Memory B cell (primary cell): ENCODE measurements around the gene LIFR.

Source experiments
- ATAC-seq: fragments of 150-1000 bp; cut with Tn5 transposase; 2 replicates; pipeline ENCODE4 v1.10.0; 2021; ENCODE audit warnings: low read depth, mild to moderate bottlenecking, moderate library complexity
- DNase-seq, 2 donors: peaks; one replicate each; pipeline ENCODE4 v3.0.0; 2022; ENCODE audit warnings: low spot score in 2 of 2
- H3K27ac Mint-ChIP-seq: one replicate; pipeline ENCODE4 v1.8.0; 2022; ENCODE audit warnings: mild to moderate bottlenecking, moderate library complexity, mixed read lengths
- H3K27me3 Mint-ChIP-seq: one replicate; pipeline ENCODE4 v1.8.0; 2022; ENCODE audit warnings: mixed read lengths
- H3K36me3 Mint-ChIP-seq: one replicate; pipeline ENCODE4 v1.8.0; 2022; ENCODE audit warnings: mild to moderate bottlenecking, mixed read lengths
- H3K4me1 Mint-ChIP-seq: one replicate; pipeline ENCODE4 v1.8.0; 2022; ENCODE audit warnings: mixed read lengths
- H3K4me3 Mint-ChIP-seq: one replicate; pipeline ENCODE4 v1.8.0; 2022; ENCODE audit warnings: mild to moderate bottlenecking, moderate library complexity, mixed read lengths
- H3K9me3 Mint-ChIP-seq: one replicate; pipeline ENCODE4 v1.8.0; 2022; ENCODE audit warnings: mixed read lengths

LIFR gene

DNA sequence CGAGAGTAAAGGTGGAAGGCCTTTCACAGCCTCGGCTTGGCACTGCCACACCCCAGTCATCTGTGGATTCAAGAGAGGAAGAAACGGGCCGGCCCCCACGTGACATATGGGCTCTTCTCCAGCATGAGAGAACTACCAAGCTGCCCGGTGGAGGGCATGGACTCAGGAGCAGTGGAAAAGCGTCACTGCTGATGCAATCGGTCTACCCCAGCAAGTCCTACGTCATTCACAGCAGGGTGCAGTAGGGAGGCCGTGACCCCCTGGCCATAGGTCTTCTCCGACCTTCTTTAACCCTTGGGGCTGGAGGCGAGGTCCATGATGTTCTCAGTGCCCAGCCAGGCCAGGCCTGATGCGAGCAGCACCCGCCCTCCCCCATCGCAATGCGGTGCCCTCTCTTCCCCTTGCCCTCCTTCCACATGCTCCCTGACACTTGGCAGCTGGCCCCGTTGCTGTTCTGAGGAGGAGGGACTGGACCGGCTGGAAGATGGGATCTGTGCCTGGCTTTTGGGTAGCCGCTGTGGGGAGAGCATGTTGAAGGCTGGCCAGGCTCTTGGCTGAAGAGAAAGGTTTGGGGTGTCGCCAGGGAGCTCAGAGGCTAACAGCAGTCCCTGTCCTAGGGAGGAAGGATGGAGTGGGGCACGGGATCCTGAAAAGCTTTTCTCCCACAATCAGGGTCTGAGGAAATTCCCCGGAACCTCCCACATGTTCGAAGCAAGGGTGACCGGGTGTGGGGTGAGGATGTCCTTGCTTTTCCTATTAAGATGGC lies 89.8 kb downstream of the LIFR start:
- no peak for DNase-seq
- Mint-ChIP-seq H3K27ac (no peak overlapping the region), H3K4me3 (no peak overlapping the region), H3K9me3 (no peaks in the 10 kb centered on the region), H3K4me1 (no peaks in the 10 kb centered on the region), H3K27me3 (peaks cover 16% of the 10 kb centered on the region), H3K36me3 (no peaks in the 10 kb centered on the region)
- no peak for ATAC-seq

DNA sequence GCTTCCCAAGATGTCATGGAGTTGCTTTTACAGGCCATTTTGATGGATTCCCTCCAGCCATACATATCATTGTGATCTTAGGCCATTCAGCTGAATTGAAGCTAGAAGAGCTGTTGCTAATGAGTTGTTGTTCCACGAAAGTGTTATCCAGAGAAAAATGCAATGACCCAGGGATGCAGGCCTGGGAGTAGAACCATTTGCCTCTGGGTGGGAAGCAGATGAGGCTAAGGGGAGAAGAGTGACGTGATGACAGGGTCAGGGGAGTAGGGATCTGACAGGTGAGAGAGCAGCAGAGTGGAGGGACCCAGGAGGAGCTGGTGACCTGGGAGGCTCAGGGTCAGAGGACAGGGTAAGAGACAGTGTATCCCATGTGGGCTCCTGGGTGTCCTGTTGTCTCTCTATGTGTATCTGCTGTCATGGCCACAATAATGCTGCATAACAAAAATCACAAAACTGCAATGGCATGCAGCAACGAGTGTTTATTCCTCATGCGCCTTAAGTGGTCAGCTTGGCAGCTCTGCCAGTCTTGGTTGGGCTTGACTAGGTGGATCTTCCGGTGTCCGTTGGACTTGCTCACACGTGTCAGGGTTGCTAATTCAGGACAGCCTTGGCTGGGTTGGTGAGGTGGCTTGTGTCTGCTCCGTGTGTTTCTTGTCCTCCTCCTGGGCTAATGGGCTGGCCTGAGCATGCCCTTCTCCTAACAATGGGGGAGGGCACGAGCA lies 90.6 kb downstream of the LIFR start:
- H3K27me3 Mint-ChIP-seq: peaks cover 18% of the 10 kb centered on the region
- H3K4me3 Mint-ChIP-seq: no peak overlapping the region
- H3K9me3 Mint-ChIP-seq: no peaks in the 10 kb centered on the region
- H3K27ac Mint-ChIP-seq: no peak overlapping the region
- ATAC-seq (no peak), DNase-seq (no peak)
- H3K4me1 Mint-ChIP-seq: no peaks in the 10 kb centered on the region
- H3K36me3 Mint-ChIP-seq: no peaks in the 10 kb centered on the region

- ATAC-seq (no peak), DNase-seq (no peak)
- H3K27me3 Mint-ChIP-seq: peaks cover 18% of the 10 kb centered on the region
- no peaks in the 10 kb centered on the region for H3K9me3 Mint-ChIP-seq
- H3K36me3 Mint-ChIP-seq: no peaks in the 10 kb centered on the region
- no peak overlapping the region for H3K27ac Mint-ChIP-seq
- no peaks in the 10 kb centered on the region for H3K4me1 Mint-ChIP-seq
- no peak overlapping the region for H3K4me3 Mint-ChIP-seq
Observed at GRCh38 chr5:38465061-38465460, 91.4 kb downstream of the LIFR start.

GRCh38 chr5:38463634-38464521 lies 92.6 kb downstream of the LIFR start:
- Mint-ChIP-seq H3K27ac (no peak overlapping the region), H3K36me3 (no peaks in the 10 kb centered on the region), H3K4me1 (no peaks in the 10 kb centered on the region), H3K4me3 (no peak overlapping the region), H3K27me3 (peaks cover 19% of the 10 kb centered on the region), H3K9me3 (no peaks in the 10 kb centered on the region)
- ATAC-seq (no peak), DNase-seq (no peak)

DNA sequence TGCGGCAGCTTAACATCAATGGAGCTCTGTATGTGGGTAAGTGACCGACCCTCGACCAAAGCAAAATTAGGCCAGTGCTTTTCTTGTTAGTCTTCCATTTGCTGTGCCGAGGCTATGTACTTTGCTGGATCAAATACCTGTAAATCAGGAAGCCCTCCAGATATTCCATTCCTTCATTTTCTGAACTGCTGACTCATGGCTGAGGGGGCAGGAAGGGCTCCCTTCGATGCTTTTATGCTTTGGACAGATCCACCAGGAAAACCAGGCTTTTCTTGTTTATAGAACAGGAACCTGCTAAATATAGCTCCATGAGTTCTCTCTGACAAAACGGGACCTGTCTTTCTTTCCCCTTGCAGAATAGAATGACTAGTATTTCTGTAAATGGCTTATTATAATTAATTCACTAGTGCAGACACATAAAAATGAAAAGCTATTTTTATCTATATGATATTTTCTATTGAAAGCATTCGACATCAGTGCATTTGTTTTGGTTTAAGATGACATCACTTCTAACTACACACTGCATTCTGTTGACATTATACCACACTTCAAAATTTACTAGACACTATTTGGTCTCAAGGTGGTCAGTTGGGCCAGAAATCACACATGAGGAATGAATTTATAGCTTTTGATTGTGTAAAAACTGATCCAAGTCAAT lies 93.3 kb downstream of the LIFR start:
- Mint-ChIP-seq H3K9me3 (no peaks in the 10 kb centered on the region), H3K4me3 (no peak overlapping the region), H3K36me3 (no peaks in the 10 kb centered on the region)

DNA sequence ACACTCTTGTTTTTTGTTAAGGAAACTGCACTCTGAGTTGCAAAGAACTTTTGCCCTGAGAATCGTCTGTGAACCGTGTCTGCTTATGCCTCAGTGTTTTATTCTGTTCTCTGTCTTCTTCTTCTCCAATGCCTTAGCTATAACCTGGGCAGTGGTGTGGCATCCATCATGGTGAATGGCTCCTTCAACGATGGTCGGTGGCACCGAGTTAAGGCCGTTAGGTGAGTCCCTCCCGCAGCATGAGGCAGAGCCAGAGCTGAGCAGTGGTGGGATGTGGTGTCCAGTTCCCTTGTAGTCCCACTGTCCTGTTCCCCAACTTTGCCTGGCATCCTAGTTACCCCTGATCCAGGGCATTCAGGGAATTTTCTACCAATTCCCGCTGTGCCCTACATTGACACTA lies 98.3 kb downstream of the LIFR start:
- Mint-ChIP-seq H3K4me3 (no peak overlapping the region), H3K4me1 (peaks cover 7% of the 10 kb centered on the region), H3K9me3 (peaks cover 3% of the 10 kb centered on the region), H3K27me3 (peaks cover 20% of the 10 kb centered on the region), H3K36me3 (no peaks in the 10 kb centered on the region), H3K27ac (no peak overlapping the region)
- no peak for ATAC-seq
- DNase-seq: no peak

More for the DNA sequence above, 93.3 kb downstream of the LIFR start:
- no peak overlapping the region for H3K27ac Mint-ChIP-seq
- no peaks in the 10 kb centered on the region for H3K4me1 Mint-ChIP-seq
- no peak for ATAC-seq
- no peak for DNase-seq
- H3K27me3 Mint-ChIP-seq: peaks cover 20% of the 10 kb centered on the region

DNA sequence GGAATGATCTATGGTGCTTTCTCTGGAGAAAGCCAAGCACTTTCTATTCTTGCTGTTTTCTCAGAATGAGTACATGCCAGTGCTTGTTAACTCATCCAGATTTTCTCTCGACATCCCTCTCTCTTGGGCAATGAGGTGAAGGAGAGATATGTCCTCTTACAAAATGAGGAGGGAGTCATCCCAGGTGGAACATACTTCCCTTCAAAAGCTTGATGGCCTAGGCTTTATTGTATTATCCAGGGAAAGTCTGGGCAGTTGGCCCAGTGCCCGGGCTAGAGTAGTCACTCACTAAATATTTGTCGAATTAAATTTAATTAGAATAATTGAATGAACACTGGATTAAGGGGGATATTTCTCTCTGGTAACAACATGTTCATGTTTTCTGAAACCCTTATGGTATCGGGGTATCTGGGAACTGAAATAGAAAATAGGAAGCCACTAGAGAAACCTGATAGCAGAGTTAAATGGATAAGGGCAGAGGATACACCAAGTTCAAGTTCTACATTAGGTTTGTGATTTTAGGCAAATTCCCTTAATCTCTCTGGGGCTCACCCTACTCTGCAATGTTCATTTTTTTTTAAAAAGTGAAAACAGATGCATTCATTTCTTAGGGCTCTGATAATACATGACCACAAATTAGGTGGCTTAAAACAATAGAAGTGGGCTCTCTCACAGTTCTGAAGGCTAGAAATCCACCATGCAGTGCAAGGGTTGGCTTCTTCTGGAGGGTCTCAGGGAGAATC lies 99.6 kb downstream of the LIFR start:
- ATAC-seq (no peak), DNase-seq (no peak)
- peaks cover 15% of the 10 kb centered on the region for H3K27me3 Mint-ChIP-seq
- peaks cover 7% of the 10 kb centered on the region for H3K4me1 Mint-ChIP-seq
- no peak overlapping the region for H3K27ac Mint-ChIP-seq
- no peaks in the 10 kb centered on the region for H3K36me3 Mint-ChIP-seq
- peaks cover 3% of the 10 kb centered on the region for H3K9me3 Mint-ChIP-seq
- no peak overlapping the region for H3K4me3 Mint-ChIP-seq

GRCh38 chr5:38455796-38456330 lies 100.6 kb downstream of the LIFR start:
- ATAC-seq: no peak
- no peak for DNase-seq
- Mint-ChIP-seq H3K36me3 (no peaks in the 10 kb centered on the region), H3K9me3 (peaks cover 3% of the 10 kb centered on the region), H3K27me3 (peaks cover 13% of the 10 kb centered on the region), H3K27ac (no peak overlapping the region), H3K4me1 (peaks cover 7% of the 10 kb centered on the region), H3K4me3 (no peak overlapping the region)

GRCh38 chr5:38453921-38454320 lies 102.5 kb downstream of the LIFR start:
- ATAC-seq (no peak), DNase-seq (no peak)
- H3K4me3 Mint-ChIP-seq: no peak overlapping the region
- peak overlapping the region; percentile 30 for H3K27ac Mint-ChIP-seq
- H3K27me3 Mint-ChIP-seq: peaks cover 18% of the 10 kb centered on the region
- peaks cover 7% of the 10 kb centered on the region for H3K4me1 Mint-ChIP-seq
- peaks cover 3% of the 10 kb centered on the region for H3K9me3 Mint-ChIP-seq
- no peaks in the 10 kb centered on the region for H3K36me3 Mint-ChIP-seq

- DNase-seq (peak in 1 of 2 donors; percentile 25), ATAC-seq (peak; percentile 95)
- Mint-ChIP-seq H3K36me3 (no peaks in the 10 kb centered on the region), H3K27ac (peak overlapping the region; percentile 30), H3K9me3 (peaks cover 3% of the 10 kb centered on the region), H3K4me1 (peaks cover 7% of the 10 kb centered on the region), H3K4me3 (no peak overlapping the region), H3K27me3 (peaks cover 21% of the 10 kb centered on the region)
Observed at GRCh38 chr5:38453506-38453905, 102.9 kb downstream of the LIFR start.

DNA sequence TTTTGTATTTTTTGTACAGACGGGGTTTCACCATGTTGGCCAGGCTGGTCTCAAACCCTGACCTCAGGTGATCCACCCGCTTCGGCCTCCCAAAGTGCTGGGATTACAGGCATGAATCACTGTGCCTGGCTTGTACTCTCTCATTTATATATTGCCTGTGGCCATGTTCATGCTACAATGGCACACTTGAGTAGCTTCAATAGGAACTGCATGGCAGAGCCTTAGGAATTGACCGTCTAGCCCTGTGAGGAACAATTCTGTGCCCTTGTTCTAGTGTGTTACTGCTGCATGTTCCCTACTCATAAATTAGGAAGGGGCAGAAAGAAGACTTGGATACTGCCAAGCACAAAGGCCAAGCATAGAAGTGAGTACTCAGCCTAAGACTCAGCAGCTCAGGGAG lies 104.2 kb downstream of the LIFR start:
- Mint-ChIP-seq H3K27ac (no peak overlapping the region), H3K4me3 (no peak overlapping the region), H3K4me1 (peaks cover 7% of the 10 kb centered on the region), H3K27me3 (peaks cover 18% of the 10 kb centered on the region), H3K9me3 (peaks cover 3% of the 10 kb centered on the region), H3K36me3 (no peaks in the 10 kb centered on the region)
- DNase-seq: no peak
- no peak for ATAC-seq

- Mint-ChIP-seq H3K4me3 (no peak overlapping the region), H3K36me3 (no peaks in the 10 kb centered on the region), H3K9me3 (peaks cover 3% of the 10 kb centered on the region), H3K27ac (no peak overlapping the region), H3K27me3 (peaks cover 24% of the 10 kb centered on the region), H3K4me1 (peaks cover 7% of the 10 kb centered on the region)
- ATAC-seq: no peak
- DNase-seq: no peak
Observed at GRCh38 chr5:38451074-38451725, 105.2 kb downstream of the LIFR start.
